HG03097 (cell line): ENCODE results near the gene SRRM3.
"Not testable (repeated sequence)": the region's sequence is repeated elsewhere in the genome, so short reads cannot be mapped to it uniquely, and the experiment has no call there.

Experiments
- ATAC-seq: cut with Tn5 transposase; IDR thresholded peaks from one replicate; pipeline ENCODE4 v1.9.1; 2021; ENCODE audit not compliant: unreplicated experiment, low FRiP score

Gene SRRM3

GRCh38 chr7:76285604-76286374 lies 84.1 kb downstream of the SRRM3 start:
- ATAC-seq = no peak

GRCh38 chr7:76286842-76287403 lies 85.2 kb downstream of the SRRM3 start:
- ATAC-seq = no peak

GRCh38 chr7:76290847-76291350 lies 89.2 kb downstream of the SRRM3 start:
- ATAC-seq = not testable (repeated sequence)

- ATAC-seq = peak; percentile 79
Measured at GRCh38 chr7:76291351-76292212, 89.9 kb downstream of the SRRM3 start.

- ATAC-seq = no peak
Measured at GRCh38 chr7:76292213-76292573, 90.5 kb downstream of the SRRM3 start.

- not testable (repeated sequence) for ATAC-seq
Measured at GRCh38 chr7:76292911-76293310, 91.2 kb downstream of the SRRM3 start.

- no peak for ATAC-seq
Measured at GRCh38 chr7:76293407-76293901, 91.8 kb downstream of the SRRM3 start.

- no peak for ATAC-seq
Measured at GRCh38 chr7:76294344-76295024, 92.8 kb downstream of the SRRM3 start.

GRCh38 chr7:76296743-76297740 lies 95.3 kb downstream of the SRRM3 start:
- no peak for ATAC-seq

GRCh38 chr7:76300166-76300731 lies 98.6 kb downstream of the SRRM3 start:
- no peak for ATAC-seq

GRCh38 chr7:76301000-76301399 lies 99.3 kb downstream of the SRRM3 start:
- ATAC-seq = no peak

GRCh38 chr7:76302347-76303201 lies 100.9 kb downstream of the SRRM3 start, which contains the start of gene HSPB1:
Gene HSPB1, plus strand, starts transcription at chr7:76302673. Its CDS starts 40 bp downstream, at chr7:76302713.
- ATAC-seq = no peak

GRCh38 chr7:76303202-76304147 lies 101.8 kb downstream of the SRRM3 start:
- peak; percentile 48 for ATAC-seq

- no peak for ATAC-seq
Measured at GRCh38 chr7:76304888-76305375, 103.2 kb downstream of the SRRM3 start.

- not testable (repeated sequence) for ATAC-seq
Measured at GRCh38 chr7:76308874-76309273, 107.2 kb downstream of the SRRM3 start.

- not testable (repeated sequence) for ATAC-seq
Measured at GRCh38 chr7:76309341-76310101, 107.8 kb downstream of the SRRM3 start.
